Thymus (tissue), 11 donors: ENCODE results near the gene CER1. TPM values are rescaled to one million over a fixed set of nuclear protein-coding genes. Genes with fewer than 3 reads are reported as not detected.
A peak's percentile ranks its signal among the peaks of the same experiment; 100 is the strongest.
"Not testable (repeated sequence)": the region's sequence is repeated elsewhere in the genome, so short reads cannot be mapped to it uniquely, and the experiment has no call there.

Source experiments
- DNase-seq, 9 donors: peaks; one replicate each; pipeline ENCODE4 v3.0.0-alpha.2; 2013; ENCODE audit warnings: low spot score in 9 of 9, low read depth in 6 of 9, missing footprints in 1 of 9
- H3K27ac ChIP-seq, 2 donors: one replicate each; pipeline ENCODE4 v1.5.1; 2013; ENCODE audit warnings: control low read depth in 1 of 2, low read depth in 1 of 2, low read length in 1 of 2, mild to moderate bottlenecking in 1 of 2, moderate library complexity in 1 of 2
- H3K27me3 ChIP-seq, 2 donors: one replicate each; pipeline ENCODE4 v1.5.1; 2013; ENCODE audit warnings: low read length in 1 of 2; ENCODE audit not compliant: control insufficient read depth in 2 of 2, insufficient read depth in 1 of 2
- H3K36me3 ChIP-seq, 2 donors: one replicate each; pipeline ENCODE4 v1.5.1; 2013; ENCODE audit warnings: low read length in 1 of 2, mild to moderate bottlenecking in 1 of 2, moderate library complexity in 1 of 2; ENCODE audit not compliant: control insufficient read depth in 2 of 2, insufficient read depth in 2 of 2
- H3K4me1 ChIP-seq, 2 donors: one replicate each; pipeline ENCODE4 v1.5.1; 2013; ENCODE audit warnings: low read length in 2 of 2; ENCODE audit not compliant: control insufficient read depth in 2 of 2, insufficient read depth in 2 of 2
- H3K4me3 ChIP-seq, 2 donors: one replicate each; pipeline ENCODE4 v1.5.1; 2013; ENCODE audit warnings: low read length in 2 of 2, control low read depth in 1 of 2, mild to moderate bottlenecking in 1 of 2
- H3K9me3 ChIP-seq, 2 donors: one replicate each; pipeline ENCODE4 v1.5.1; 2013; ENCODE audit warnings: low read length in 1 of 2, mild to moderate bottlenecking in 1 of 2; ENCODE audit not compliant: control insufficient read depth in 2 of 2, insufficient read depth in 1 of 2
- WGBS: extraction: QIAGEN DNeasy Blood & Tissue Kit; methylation state at CpG from one replicate; pipeline ENCODE4 v1.1.7; 2013; 5-methylcytosine and 5-hydroxymethylcytosine counted together
- polyA plus RNA-seq: library from polyadenylated mRNA; stranded (reverse); fragments of 200-250 nt; gene quantifications from one replicate; pipeline ENCODE4 v1.2.3, GENCODE V29; 2013
- total RNA-seq: library from RNA; stranded (reverse); fragments of 120-200 nt; gene quantifications from one replicate; pipeline ENCODE4 v1.2.4, GENCODE V29; 2013
- donor health status: healthy.

CER1 gene
- total and polyA plus RNA-seq, 2 donors = 0.05 to 0.07 TPM

GRCh38 chr9:14704281-14704680 lies 18.3 kb downstream of the CER1 start:
- peaks cover 0 to 4% of the 10 kb centered on the region in 2 donors for H3K9me3 ChIP-seq
- DNase-seq = no peak
- no peak overlapping the region for H3K27ac ChIP-seq
- no peak overlapping the region for H3K4me3 ChIP-seq
- 97% methylated on average over 3 of the region's 3 CpGs for WGBS
- H3K27me3 ChIP-seq = no peaks in the 10 kb centered on the region
- no peaks in the 10 kb centered on the region for H3K36me3 ChIP-seq
- no peaks in the 10 kb centered on the region for H3K4me1 ChIP-seq

GRCh38 chr9:14702200-14702720 lies 20.3 kb downstream of the CER1 start:
- H3K36me3 ChIP-seq = no peaks in the 10 kb centered on the region
- no peak overlapping the region for H3K4me3 ChIP-seq
- WGBS = 90% methylated on average over 4 of the region's 4 CpGs
- no peaks in the 10 kb centered on the region for H3K27me3 ChIP-seq
- peaks cover 0 to 4% of the 10 kb centered on the region in 2 donors for H3K9me3 ChIP-seq
- no peaks in the 10 kb centered on the region for H3K4me1 ChIP-seq
- H3K27ac ChIP-seq = no peak overlapping the region
- no peak for DNase-seq

- Histone ChIP-seq H3K4me1 (peaks cover 5 to 10% of the 10 kb centered on the region in 2 donors), H3K9me3 (no peaks in the 10 kb centered on the region), H3K27me3 (peaks cover 0 to 4% of the 10 kb centered on the region in 2 donors), H3K36me3 (no peaks in the 10 kb centered on the region), H3K4me3 (peak within 1 kb of the TSS; percentile 54 to 83), H3K27ac (peak within 1 kb of the TSS in 1 of 2 donors; percentile 54)
- WGBS = 3% methylated on average over 50 of the region's 50 CpGs
- peak in 7 of 9 donors; percentile 22 to 65 (median 43) for DNase-seq
Measured at GRCh38 chr9:14693251-14693861, 29.2 kb downstream of the CER1 start, which contains the start of gene ZDHHC21. Gene ZDHHC21, minus strand, starts transcription at chr9:14693432. Its CDS starts 19,092 bp downstream, at chr9:14674340.

GRCh38 chr9:14692470-14693250 lies 29.9 kb downstream of the CER1 start:
- Histone ChIP-seq H3K9me3 (no peaks in the 10 kb centered on the region), H3K27ac (peak overlapping the region in 1 of 2 donors; percentile 54), H3K36me3 (no peaks in the 10 kb centered on the region), H3K4me1 (peaks cover 5 to 10% of the 10 kb centered on the region in 2 donors), H3K4me3 (peak overlapping the region; percentile 54 to 83), H3K27me3 (peaks cover 0 to 4% of the 10 kb centered on the region in 2 donors)
- 2% methylated on average over 35 of the region's 35 CpGs for WGBS
- peak in 6 of 9 donors; percentile 15 to 59 (median 40) for DNase-seq

GRCh38 chr9:14690948-14691730 lies 31.4 kb downstream of the CER1 start:
- H3K9me3 ChIP-seq = no peaks in the 10 kb centered on the region
- H3K27me3 ChIP-seq = peaks cover 0 to 4% of the 10 kb centered on the region in 2 donors
- DNase-seq = no peak
- peaks cover 0 to 3% of the 10 kb centered on the region in 2 donors for H3K36me3 ChIP-seq
- no peak overlapping the region for H3K4me3 ChIP-seq
- peaks cover 5 to 10% of the 10 kb centered on the region in 2 donors for H3K4me1 ChIP-seq
- 94% methylated on average over 7 of the region's 7 CpGs for WGBS
- no peak overlapping the region for H3K27ac ChIP-seq

- Histone ChIP-seq H3K36me3 (peaks cover 0 to 4% of the 10 kb centered on the region in 2 donors), H3K27ac (no peak overlapping the region), H3K9me3 (no peaks in the 10 kb centered on the region), H3K4me1 (no peaks in the 10 kb centered on the region), H3K4me3 (no peak overlapping the region), H3K27me3 (no peaks in the 10 kb centered on the region)
- WGBS = 95% methylated on average over 12 of the region's 12 CpGs
- no peak for DNase-seq
Measured at GRCh38 chr9:14687042-14687719, 35.4 kb downstream of the CER1 start.

- Histone ChIP-seq H3K27me3 (no peaks in the 10 kb centered on the region), H3K9me3 (no peaks in the 10 kb centered on the region), H3K4me3 (no peak overlapping the region), H3K36me3 (peaks cover 0 to 4% of the 10 kb centered on the region in 2 donors), H3K27ac (no peak overlapping the region), H3K4me1 (no peaks in the 10 kb centered on the region)
- DNase-seq = no peak
Measured at GRCh38 chr9:14686168-14686567, 36.4 kb downstream of the CER1 start.

- H3K4me1 ChIP-seq, H3K4me3 ChIP-seq, H3K27ac ChIP-seq, H3K9me3 ChIP-seq, H3K36me3 ChIP-seq, DNase-seq, H3K27me3 ChIP-seq: not testable (repeated sequence)
- 95% methylated on average over 4 of the region's 4 CpGs for WGBS
Measured at GRCh38 chr9:14682616-14683015, 39.9 kb downstream of the CER1 start.
